GM18511 (cell line): ENCODE measurements around the gene C2CD4C.
"Not testable (repeated sequence)": the region's sequence is repeated elsewhere in the genome, so short reads cannot be mapped to it uniquely, and the experiment has no call there.

Source experiments
- ATAC-seq: cut with Tn5 transposase; IDR thresholded peaks from one replicate; pipeline ENCODE4 v1.9.1; 2021; ENCODE audit warnings: mild to moderate bottlenecking, moderate library complexity; ENCODE audit not compliant: unreplicated experiment

C2CD4C gene

GRCh38 chr19:384799-385169, 24.2 kb downstream of the C2CD4C start:
- no peak for ATAC-seq

GRCh38 chr19:383922-384798, 24.8 kb downstream of the C2CD4C start:
- ATAC-seq: no peak

GRCh38 chr19:383040-383439, 25.9 kb downstream of the C2CD4C start:
- no peak for ATAC-seq

- not testable (repeated sequence) for ATAC-seq
Measured at GRCh38 chr19:382578-382977, 26.4 kb downstream of the C2CD4C start.

GRCh38 chr19:381901-382300, 27.0 kb downstream of the C2CD4C start:
- not testable (repeated sequence) for ATAC-seq

GRCh38 chr19:380618-381219, 28.2 kb downstream of the C2CD4C start:
- not testable (repeated sequence) for ATAC-seq

GRCh38 chr19:379796-380195, 29.2 kb downstream of the C2CD4C start:
- ATAC-seq: no peak

GRCh38 chr19:378706-379105, 30.2 kb downstream of the C2CD4C start:
- no peak for ATAC-seq

GRCh38 chr19:377801-378581, 31.0 kb downstream of the C2CD4C start:
- ATAC-seq: no peak

GRCh38 chr19:376111-376470, 32.9 kb downstream of the C2CD4C start:
- no peak for ATAC-seq

- ATAC-seq: no peak
Measured at GRCh38 chr19:375395-376110, 33.4 kb downstream of the C2CD4C start.

- no peak for ATAC-seq
Measured at GRCh38 chr19:374886-375235, 34.1 kb downstream of the C2CD4C start.

GRCh38 chr19:374183-374885, 34.6 kb downstream of the C2CD4C start:
- ATAC-seq: no peak

- no peak for ATAC-seq
Measured at GRCh38 chr19:373391-374182, 35.4 kb downstream of the C2CD4C start.

GRCh38 chr19:372306-372890, 36.5 kb downstream of the C2CD4C start:
- ATAC-seq: no peak

- no peak for ATAC-seq
Measured at GRCh38 chr19:371501-372168, 37.3 kb downstream of the C2CD4C start.

GRCh38 chr19:370641-371330, 38.2 kb downstream of the C2CD4C start:
- no peak for ATAC-seq

- no peak for ATAC-seq
Measured at GRCh38 chr19:369876-370275, 39.1 kb downstream of the C2CD4C start.
